Endodermal cell (in vitro differentiated cells): Measurements from ENCODE around the gene CLIC5. TPM values are rescaled to one million over a fixed set of nuclear protein-coding genes. Genes with fewer than 3 reads are reported as not detected.

Experiments
- DNase-seq: peaks from one replicate; pipeline ENCODE4 v3.0.0-alpha.2; 2017
- H3K27ac ChIP-seq: 2 replicates; pipeline ENCODE4 v1.5.1; 2013; ENCODE audit warnings: mild to moderate bottlenecking, low read depth, low read length, moderate library complexity
- H3K27me3 ChIP-seq: 2 replicates; pipeline ENCODE4 v1.6.1; 2013; ENCODE audit warnings: mild to moderate bottlenecking, low read length, moderate library complexity; ENCODE audit not compliant: insufficient read depth, control insufficient read depth, poor library complexity, severe bottlenecking
- H3K36me3 ChIP-seq: 2 replicates; pipeline ENCODE4 v1.7.0; 2013; ENCODE audit warnings: mild to moderate bottlenecking, low read length, moderate library complexity; ENCODE audit not compliant: control insufficient read depth, insufficient read depth
- H3K4me1 ChIP-seq: one replicate; pipeline ENCODE4 v1.7.0; 2013; ENCODE audit warnings: low read length; ENCODE audit not compliant: control insufficient read depth, insufficient read depth
- H3K4me3 ChIP-seq: 2 replicates; pipeline ENCODE4 v1.5.1; 2013; ENCODE audit warnings: mild to moderate bottlenecking, low read length, moderate library complexity
- H3K9ac ChIP-seq: 2 replicates; pipeline ENCODE4 v1.6.1; 2013; ENCODE audit warnings: mild to moderate bottlenecking, low read length, moderate library complexity; ENCODE audit not compliant: poor library complexity, severe bottlenecking; ENCODE audit errors: extremely low read depth
- H3K9me3 ChIP-seq: 2 replicates; pipeline ENCODE4 v1.6.1; 2013; ENCODE audit warnings: mild to moderate bottlenecking, low read length, moderate library complexity; ENCODE audit not compliant: control insufficient read depth
- H3K27ac Mint-ChIP-seq: 2 replicates; pipeline ENCODE4 v1.8.0; 2020; ENCODE audit warnings: mixed read lengths
- H3K27me3 Mint-ChIP-seq: 2 replicates; pipeline ENCODE4 v1.8.0; 2021; ENCODE audit warnings: mild to moderate bottlenecking, mixed read lengths; ENCODE audit not compliant: insufficient read depth
- H3K36me3 Mint-ChIP-seq: 2 replicates; pipeline ENCODE4 v1.8.0; 2020; ENCODE audit warnings: low read depth, mixed read lengths
- H3K4me1 Mint-ChIP-seq: 2 replicates; pipeline ENCODE4 v1.8.0; 2020; ENCODE audit warnings: mixed read lengths
- H3K4me3 Mint-ChIP-seq: 2 replicates; pipeline ENCODE4 v1.8.0; 2020; ENCODE audit warnings: mild to moderate bottlenecking, moderate library complexity, mixed read lengths
- H3K9me3 Mint-ChIP-seq: 2 replicates; pipeline ENCODE4 v1.8.0; 2020; ENCODE audit warnings: mild to moderate bottlenecking, mixed read lengths
- whole genome bisulfite sequencing, 2 experiments: methylation state at CpG; one replicate each; pipeline versions ENCODE4 v1.1.5 to v1.1.7; 2013; ENCODE audit warnings: missing lambda C conversion rate in 2 of 2, mixed read lengths in 1 of 2; ENCODE audit not compliant: insufficient coverage in 1 of 2, insufficient read length in 1 of 2; 5-methylcytosine and 5-hydroxymethylcytosine counted together
- total RNA-seq, 2 donors: library from RNA; stranded (reverse); fragmentation: NEBNext Ultra II Directional in 1 of 2; extraction: Animal tissue kit (Norgen Biotek cat#: 25700) in 1 of 2; gene quantifications; 2 replicates in 1 of 2; 3 replicates in 1 of 2; pipeline ENCODE4 v1.2.1, GENCODE V29; 2021
- TF ChIP-seq, protein P1 (sequence below): fragments of 200-600 bp; sonication (generic); conservative IDR thresholded peaks from 2 replicates; pipeline ENCODE4 v1.5.0; 2021; ENCODE audit warnings: antibody characterized with exemption, mild to moderate bottlenecking

Gene CLIC5
- total RNA-seq, 2 donors from 2014 or later: 0.11 TPM; not detected in 1

DNA sequence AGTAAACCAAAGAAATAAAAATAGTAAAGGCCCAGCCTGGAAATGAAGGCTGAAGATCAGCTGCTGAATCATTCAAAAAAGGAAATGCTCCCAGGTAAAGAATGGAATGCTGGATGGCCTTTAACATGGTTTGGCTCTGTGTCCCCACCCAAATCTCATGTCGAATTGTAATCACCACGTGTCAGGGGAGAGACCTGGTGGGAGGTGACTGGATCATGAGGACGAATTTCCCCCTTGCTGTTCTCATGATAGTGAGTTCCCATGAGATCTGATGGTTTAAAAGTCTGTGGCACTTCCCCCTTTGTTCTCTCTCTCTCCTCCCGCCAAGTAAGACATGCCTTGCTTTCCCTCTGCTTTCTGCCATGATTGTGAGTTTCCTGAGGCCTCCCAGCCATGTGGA lies 9.9 kb upstream of the CLIC5 start:
- Mint-ChIP-seq H3K36me3 (no peaks in the 10 kb centered on the region), H3K27ac (no peak overlapping the region), H3K4me3 (no peak overlapping the region), H3K4me1 (no peaks in the 10 kb centered on the region), H3K27me3 (peaks cover 5% of the 10 kb centered on the region), H3K9me3 (no peaks in the 10 kb centered on the region)
- Histone ChIP-seq H3K36me3 (no peaks in the 10 kb centered on the region), H3K27ac (no peak overlapping the region), H3K9me3 (no peaks in the 10 kb centered on the region), H3K27me3 (peaks cover 12% of the 10 kb centered on the region), H3K4me1 (no peaks in the 10 kb centered on the region), H3K9ac (no peak overlapping the region), H3K4me3 (no peak overlapping the region)
- TF ChIP-seq, protein P1, sequence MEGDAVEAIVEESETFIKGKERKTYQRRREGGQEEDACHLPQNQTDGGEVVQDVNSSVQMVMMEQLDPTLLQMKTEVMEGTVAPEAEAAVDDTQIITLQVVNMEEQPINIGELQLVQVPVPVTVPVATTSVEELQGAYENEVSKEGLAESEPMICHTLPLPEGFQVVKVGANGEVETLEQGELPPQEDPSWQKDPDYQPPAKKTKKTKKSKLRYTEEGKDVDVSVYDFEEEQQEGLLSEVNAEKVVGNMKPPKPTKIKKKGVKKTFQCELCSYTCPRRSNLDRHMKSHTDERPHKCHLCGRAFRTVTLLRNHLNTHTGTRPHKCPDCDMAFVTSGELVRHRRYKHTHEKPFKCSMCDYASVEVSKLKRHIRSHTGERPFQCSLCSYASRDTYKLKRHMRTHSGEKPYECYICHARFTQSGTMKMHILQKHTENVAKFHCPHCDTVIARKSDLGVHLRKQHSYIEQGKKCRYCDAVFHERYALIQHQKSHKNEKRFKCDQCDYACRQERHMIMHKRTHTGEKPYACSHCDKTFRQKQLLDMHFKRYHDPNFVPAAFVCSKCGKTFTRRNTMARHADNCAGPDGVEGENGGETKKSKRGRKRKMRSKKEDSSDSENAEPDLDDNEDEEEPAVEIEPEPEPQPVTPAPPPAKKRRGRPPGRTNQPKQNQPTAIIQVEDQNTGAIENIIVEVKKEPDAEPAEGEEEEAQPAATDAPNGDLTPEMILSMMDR: no peak
- WGBS, 2 experiments: 78 to 88% methylated on average over 3 to 4 of the region's 4 CpGs
- DNase-seq: no peak

DNA sequence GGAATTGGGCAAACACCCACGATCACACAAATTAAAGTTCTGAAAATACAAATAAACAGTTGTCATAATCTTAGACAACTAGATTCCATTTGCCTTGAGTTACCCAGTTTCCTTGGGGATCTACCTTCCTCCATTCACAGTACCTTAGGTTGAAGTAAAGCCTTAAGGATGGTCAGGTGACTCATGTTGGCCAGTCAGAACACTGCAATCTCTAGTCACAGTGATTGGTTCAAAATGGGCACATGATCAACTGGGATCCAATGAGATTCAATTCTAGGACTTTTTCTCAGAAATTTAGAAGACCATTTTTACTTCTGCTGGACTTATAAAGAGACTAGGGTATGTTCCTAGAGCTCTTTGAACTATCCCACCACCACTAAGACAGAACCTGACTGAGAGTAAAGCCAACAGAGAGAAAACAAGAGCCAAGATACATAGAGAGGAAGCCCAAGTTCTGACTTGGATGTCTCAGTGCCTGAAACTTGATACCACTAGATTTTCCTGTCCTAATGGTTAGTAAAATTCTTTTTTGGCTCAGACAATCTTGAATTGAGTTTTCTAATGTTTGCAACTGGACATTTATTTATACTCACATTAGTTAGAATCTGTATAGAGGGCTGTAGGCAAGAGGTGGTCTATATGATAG lies 8.6 kb upstream of the CLIC5 start:
- H3K27ac Mint-ChIP-seq: no peak overlapping the region
- no peaks in the 10 kb centered on the region for H3K9me3 Mint-ChIP-seq
- H3K4me3 Mint-ChIP-seq: no peak overlapping the region
- no peaks in the 10 kb centered on the region for H3K36me3 ChIP-seq
- no peak overlapping the region for H3K9ac ChIP-seq
- DNase-seq: no peak
- TF ChIP-seq, protein P1: no peak
- no peaks in the 10 kb centered on the region for H3K4me1 ChIP-seq
- H3K27me3 ChIP-seq: peaks cover 7% of the 10 kb centered on the region
- 93% methylated on average over 1 of the region's 1 CpG; no CpG with 5 or more reads in 1 of the 2 experiments for WGBS, 2 experiments
- H3K4me3 ChIP-seq: no peak overlapping the region
- H3K27ac ChIP-seq: no peak overlapping the region
- no peaks in the 10 kb centered on the region for H3K36me3 Mint-ChIP-seq
- H3K27me3 Mint-ChIP-seq: peaks cover 5% of the 10 kb centered on the region
- H3K4me1 Mint-ChIP-seq: no peaks in the 10 kb centered on the region
- H3K9me3 ChIP-seq: no peaks in the 10 kb centered on the region

DNA sequence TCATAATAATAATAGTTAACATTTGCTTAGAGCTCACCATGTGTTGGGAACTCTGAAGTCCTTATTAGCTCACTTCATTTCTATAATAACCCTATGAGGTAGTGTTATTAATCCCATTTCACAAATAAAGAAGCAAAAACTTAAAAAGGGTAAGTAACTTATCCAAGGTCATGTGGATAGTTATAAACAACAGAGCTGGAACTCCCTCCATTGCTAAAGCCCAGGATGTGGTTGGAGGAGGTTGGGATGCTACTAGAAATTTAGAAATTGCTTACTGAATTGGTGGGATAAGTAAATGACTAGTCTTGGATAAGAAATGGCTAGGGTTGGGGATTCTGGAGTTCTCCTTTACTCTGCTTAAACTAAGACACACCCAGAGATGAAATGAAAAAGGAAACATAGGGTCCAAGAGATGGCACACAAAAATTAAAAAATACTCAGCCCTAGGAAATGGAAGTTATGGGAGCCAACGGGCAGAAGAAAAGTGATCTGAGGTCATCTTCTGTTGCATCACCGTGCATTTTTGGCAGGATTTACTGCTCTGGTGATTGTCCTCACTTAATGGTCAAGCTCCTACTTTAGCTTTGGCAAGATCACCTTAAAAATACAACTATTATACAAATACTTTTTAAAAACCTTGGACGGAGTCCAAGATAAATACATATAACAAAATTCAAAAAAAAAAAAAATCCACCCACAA lies 7.7 kb upstream of the CLIC5 start:
- Histone ChIP-seq H3K36me3 (no peaks in the 10 kb centered on the region), H3K9me3 (no peaks in the 10 kb centered on the region), H3K27ac (no peak overlapping the region), H3K4me1 (no peaks in the 10 kb centered on the region), H3K4me3 (no peak overlapping the region), H3K9ac (no peak overlapping the region), H3K27me3 (peaks cover 8% of the 10 kb centered on the region)
- no peak for DNase-seq
- Mint-ChIP-seq H3K27ac (no peak overlapping the region), H3K27me3 (peaks cover 9% of the 10 kb centered on the region), H3K4me1 (no peaks in the 10 kb centered on the region), H3K4me3 (no peak overlapping the region), H3K36me3 (no peaks in the 10 kb centered on the region), H3K9me3 (no peaks in the 10 kb centered on the region)
- 86 to 92% methylated on average over 2 to 3 of the region's 3 CpGs for WGBS, 2 experiments
- TF ChIP-seq, protein P1: no peak
